H1 (cell line): ENCODE data around the gene SULT2B1. TPM values are rescaled to one million over a fixed set of nuclear protein-coding genes. Genes with fewer than 3 reads are reported as not detected.

ENCODE experiments used
- CTCF ChIA-PET: fragments of 300-600 bp; sonication (Branson Sonifier 250); formaldehyde crosslinking; loops from one replicate; lab custom pipeline; 2021; ENCODE audit not compliant: partially characterized antibody; lab: Charles Lee
- POLR2A ChIA-PET: fragments of 300-600 bp; sonication (Branson Sonifier 250); formaldehyde crosslinking; loops from one replicate; lab custom pipeline; 2021; ENCODE audit warnings: inconsistent platforms; ENCODE audit not compliant: partially characterized antibody; lab: Charles Lee
- DNase-seq, 2 experiments: peaks; one replicate each; pipeline versions ENCODE4 v3.0.0 to v3.0.0-alpha.2; 2010 to 2022; ENCODE audit warnings: low spot score in 2 of 2, low read depth in 1 of 2, mixed read lengths in 1 of 2
- FAIRE-seq: peaks from 2 replicates; lab custom pipeline; 2011; peaks lifted over from hg19 to GRCh38; lab: Jason Lieb, UNC
- H2AFZ ChIP-seq: 2 replicates; pipeline ENCODE4 v1.8.1; 2012; ENCODE audit warnings: low read length, inconsistent platforms
- H2AK5ac ChIP-seq: 2 replicates; pipeline ENCODE4 v1.6.1; 2013; ENCODE audit warnings: low read depth, low read length
- H2BK120ac ChIP-seq: replicated peaks from 2 replicates; pipeline ENCODE3; 2013; ENCODE audit warnings: low read depth, low read length, inconsistent platforms
- H2BK12ac ChIP-seq: 2 replicates; pipeline ENCODE4 v1.6.1; 2013; ENCODE audit warnings: low read depth, low read length
- H2BK15ac ChIP-seq: 2 replicates; pipeline ENCODE4 v1.6.1; 2013; ENCODE audit warnings: low read length
- H2BK20ac ChIP-seq: 2 replicates; pipeline ENCODE4 v1.6.1; 2013; ENCODE audit warnings: low read length
- H2BK5ac ChIP-seq: 2 replicates; pipeline ENCODE4 v1.6.1; 2013; ENCODE audit warnings: low read depth, low read length
- H3K14ac ChIP-seq: 2 replicates; pipeline ENCODE4 v1.6.1; 2013; ENCODE audit warnings: inconsistent platforms; ENCODE audit not compliant: insufficient read length
- H3K18ac ChIP-seq: 2 replicates; pipeline ENCODE4 v1.6.1; 2013; ENCODE audit warnings: low read length; ENCODE audit errors: extremely low read depth
- H3K23ac ChIP-seq: 2 replicates; pipeline ENCODE4 v1.6.1; 2013; ENCODE audit warnings: inconsistent platforms; ENCODE audit not compliant: insufficient read length
- H3K23me2 ChIP-seq: 2 replicates; pipeline ENCODE4 v1.6.1; 2013; ENCODE audit warnings: low read depth, low read length
- H3K27ac ChIP-seq: 2 replicates; pipeline ENCODE4 v1.6.1; 2011; ENCODE audit warnings: low read depth, low read length, inconsistent platforms
- H3K27me3 ChIP-seq, 4 experiments: replicated peaks in 1 of 4; 1 replicate in 1 of 4; 2 replicates in 3 of 4; pipeline versions ENCODE4 v1.6.1 to v1.8.1; 2011 to 2013; ENCODE audit warnings: low read length in 3 of 4, mild to moderate bottlenecking in 3 of 4, inconsistent platforms in 2 of 4, mixed read lengths in 2 of 4, moderate library complexity in 1 of 4; ENCODE audit not compliant: control insufficient read depth in 3 of 4, insufficient read depth in 3 of 4; ENCODE audit errors: extremely low read depth in 1 of 4
- H3K36me3 ChIP-seq, 4 experiments: 2 replicates each; pipeline versions ENCODE4 v1.6.1 to v1.8.1; 2011 to 2013; ENCODE audit warnings: mild to moderate bottlenecking in 4 of 4, low read length in 3 of 4, moderate library complexity in 2 of 4, control low read depth in 1 of 4, inconsistent platforms in 1 of 4; ENCODE audit not compliant: insufficient read depth in 4 of 4, control insufficient read depth in 2 of 4
- H3K4ac ChIP-seq: replicated peaks from 2 replicates; pipeline ENCODE3; 2013; ENCODE audit warnings: low read length, low read depth, mixed read lengths, inconsistent platforms; ENCODE audit not compliant: insufficient read length
- H3K4me1 ChIP-seq, 4 experiments: replicated peaks in 1 of 4; 1 replicate in 1 of 4; 2 replicates in 3 of 4; pipeline versions ENCODE4 v1.6.1 to v1.8.1; 2011 to 2013; ENCODE audit warnings: low read length in 3 of 4, inconsistent platforms in 2 of 4, mixed read lengths in 1 of 4; ENCODE audit not compliant: insufficient read depth in 4 of 4, control insufficient read depth in 3 of 4
- H3K4me2 ChIP-seq, 2 experiments: 2 replicates each; pipeline versions ENCODE4 v1.6.1 to v1.8.1; 2011 to 2013; ENCODE audit warnings: low read depth in 2 of 2, low read length in 2 of 2, control low read depth in 1 of 2, inconsistent platforms in 1 of 2, mild to moderate bottlenecking in 1 of 2; ENCODE audit not compliant: insufficient read depth in 1 of 2
- H3K4me3 ChIP-seq, 4 experiments: fragments of 200-600, 300-600 bp in 1 of 4; sonication (generic), shearing (Covaris generic), sonication (Bioruptor Twin) in 1 of 4; 2 replicates each; pipeline versions ENCODE4 v1.5.1 to v1.8.1; 2011 to 2016; ENCODE audit warnings: low read length in 4 of 4, low read depth in 3 of 4, control low read depth in 2 of 4, inconsistent platforms in 2 of 4, mild to moderate bottlenecking in 2 of 4, mixed read lengths in 1 of 4, moderate library complexity in 1 of 4; ENCODE audit not compliant: insufficient read depth in 2 of 4; ENCODE audit errors: extremely low read depth in 1 of 4
- H3K56ac ChIP-seq: replicated peaks from 2 replicates; pipeline ENCODE3; 2013; ENCODE audit warnings: low read depth, mild to moderate bottlenecking, mixed read lengths, low read length, inconsistent platforms; ENCODE audit not compliant: insufficient read length
- H3K79me1 ChIP-seq: 2 replicates; pipeline ENCODE4 v1.6.1; 2013; ENCODE audit warnings: low read depth, low read length, control low read depth
- H3K79me2 ChIP-seq, 2 experiments: 2 replicates each; pipeline versions ENCODE4 v1.6.1 to v1.8.1; 2012 to 2013; ENCODE audit warnings: low read length in 2 of 2, mild to moderate bottlenecking in 2 of 2, inconsistent platforms in 1 of 2; ENCODE audit not compliant: insufficient read depth in 2 of 2, control insufficient read depth in 1 of 2
- H3K9ac ChIP-seq, 4 experiments: replicated peaks in 1 of 4; 1 replicate in 1 of 4; 2 replicates in 3 of 4; pipeline versions ENCODE4 v1.6.1 to v1.8.1; 2011 to 2013; ENCODE audit warnings: low read depth in 3 of 4, low read length in 3 of 4, control low read depth in 2 of 4, mild to moderate bottlenecking in 2 of 4, moderate library complexity in 2 of 4, inconsistent platforms in 1 of 4; ENCODE audit errors: extremely low read depth in 1 of 4
- H3K9me3 ChIP-seq, 2 experiments: 2 replicates each; pipeline versions ENCODE4 v1.6.1 to v1.8.1; 2012 to 2013; ENCODE audit warnings: mild to moderate bottlenecking in 2 of 2, moderate library complexity in 2 of 2, control low read depth in 1 of 2, inconsistent platforms in 1 of 2, low read depth in 1 of 2, low read length in 1 of 2, mixed read lengths in 1 of 2; ENCODE audit not compliant: insufficient read depth in 2 of 2
- H4K20me1 ChIP-seq, 2 experiments: replicated peaks in 1 of 2; 2 replicates each; pipeline versions ENCODE3 to v1.8.1; 2011 to 2013; ENCODE audit warnings: inconsistent platforms in 2 of 2, low read length in 2 of 2, mild to moderate bottlenecking in 1 of 2; ENCODE audit not compliant: insufficient read depth in 2 of 2, control insufficient read depth in 1 of 2
- H4K5ac ChIP-seq: 2 replicates; pipeline ENCODE4 v1.6.1; 2013; ENCODE audit warnings: low read length, low read depth, mixed read lengths, inconsistent platforms; ENCODE audit not compliant: insufficient read length
- H4K8ac ChIP-seq: 2 replicates; pipeline ENCODE4 v1.8.0; 2013; ENCODE audit warnings: mild to moderate bottlenecking, moderate library complexity, low read length, inconsistent platforms; ENCODE audit not compliant: insufficient read depth; ENCODE audit errors: extremely low read depth
- H4K91ac ChIP-seq: replicated peaks from 2 replicates; pipeline ENCODE3; 2013; ENCODE audit warnings: low read length, mixed read lengths, inconsistent platforms; ENCODE audit not compliant: insufficient read length
- CHD1 ChIP-seq: IDR thresholded peaks from 2 replicates; pipeline ENCODE4 v1.6.1; 2012; ENCODE audit warnings: low read depth, low read length, improper control_type of control experiment
- CHD2 ChIP-seq: IDR thresholded peaks from 2 replicates; pipeline ENCODE4 v1.6.1; 2012; ENCODE audit warnings: low read length, improper control_type of control experiment
- CREB1 ChIP-seq: IDR thresholded peaks from 2 replicates; pipeline ENCODE4 v1.6.1; 2012; ENCODE audit warnings: inconsistent platforms
- EZH2 ChIP-seq: fragments of 200-600 bp; sonication (generic); IDR thresholded peaks from 2 replicates; pipeline ENCODE4 v1.7.1; 2012; ENCODE audit warnings: low read depth, mild to moderate bottlenecking, moderate library complexity, low read length, inconsistent platforms; ENCODE audit not compliant: severe bottlenecking
- JUN ChIP-seq: IDR thresholded peaks from 2 replicates; pipeline ENCODE4 v1.6.1; 2011; ENCODE audit warnings: low read depth, mild to moderate bottlenecking, improper control_type of control experiment, low read length
- RBBP5 ChIP-seq: IDR thresholded peaks from 2 replicates; pipeline ENCODE4 v1.7.1; 2012; ENCODE audit warnings: low read depth, mild to moderate bottlenecking, inconsistent platforms, low read length, moderate library complexity, borderline replicate concordance
- SIN3A ChIP-seq, 2 experiments: IDR thresholded peaks in 1 of 2; conservative IDR thresholded peaks in 1 of 2; 2 replicates each; pipeline ENCODE4 v1.6.1; 2011 to 2012; ENCODE audit warnings: low read length in 2 of 2, improper control_type of control experiment in 1 of 2, low read depth in 1 of 2, mild to moderate bottlenecking in 1 of 2
- TBP ChIP-seq: IDR thresholded peaks from 2 replicates; pipeline ENCODE4 v1.6.1; 2011; ENCODE audit warnings: low read depth, low read length, improper control_type of control experiment
- YY1 ChIP-seq: IDR thresholded peaks from 2 replicates; pipeline ENCODE4 v1.6.1; 2011; ENCODE audit warnings: low read depth, mild to moderate bottlenecking, low read length
- WGBS, 2 experiments: shearing (Covaris generic) in 1 of 2; methylation state at CpG; one replicate each; pipeline versions ENCODE4 v1.1.6 to v1.1.7; 2013 to 2015; ENCODE audit warnings: low lambda C conversion rate in 2 of 2, mixed read lengths in 2 of 2, inconsistent platforms in 1 of 2, low coverage in 1 of 2, missing lambda C conversion rate in 1 of 2; ENCODE audit not compliant: insufficient replicate concordance in 2 of 2, insufficient coverage in 1 of 2, insufficient read length in 1 of 2; ENCODE audit errors: extremely low coverage in 1 of 2, missing lambda C conversion rate in 1 of 2; 5-methylcytosine and 5-hydroxymethylcytosine counted together
- polyA plus RNA-seq, 7 experiments: library from polyadenylated mRNA; depleted of rRNA in 3 of 7; stranded (reverse) in 5 of 7; unstranded in 2 of 7; fragments of >200 nt in 5 of 7; fragments of 200-250 nt in 2 of 7; gene quantifications; 1 replicate in 5 of 7; 2 replicates in 1 of 7; 4 replicates in 1 of 7; pipeline versions ENCODE4 v1.2.1 to v1.2.3, GENCODE V29; 2011 to 2013; ENCODE audit warnings: missing spikeins in 2 of 7, mixed read lengths in 2 of 7
- total RNA-seq: library from RNA; stranded (reverse); fragmentation: NEBNext Ultra II Directional; extraction: Animal tissue kit (Norgen Biotek cat#: 25700); gene quantifications from 2 replicates; pipeline ENCODE4 v1.2.1, GENCODE V29; 2021
- TF ChIP-seq, protein P1 (sequence below), 3 experiments: IDR thresholded peaks; 1 replicate in 2 of 3; 2 replicates in 1 of 3; pipeline versions ENCODE4 v1.5.1 to v1.6.1; 2011; ENCODE audit warnings: low read length in 3 of 3, mild to moderate bottlenecking in 3 of 3, inconsistent platforms in 2 of 3, low read depth in 1 of 3, moderate library complexity in 1 of 3; ENCODE audit not compliant: insufficient read depth in 1 of 3; ENCODE audit errors: control extremely low read depth in 1 of 3
- TF ChIP-seq, protein P2 (sequence below): IDR thresholded peaks from 2 replicates; pipeline ENCODE4 v1.6.1; 2012; ENCODE audit warnings: inconsistent platforms

SULT2B1 gene
- total and polyA plus RNA-seq, 2 of the 8 experiments (the other 6 are each of a cell fraction or from before 2014, with no cell fraction given) = 1.5 to 2.6 TPM

DNA sequence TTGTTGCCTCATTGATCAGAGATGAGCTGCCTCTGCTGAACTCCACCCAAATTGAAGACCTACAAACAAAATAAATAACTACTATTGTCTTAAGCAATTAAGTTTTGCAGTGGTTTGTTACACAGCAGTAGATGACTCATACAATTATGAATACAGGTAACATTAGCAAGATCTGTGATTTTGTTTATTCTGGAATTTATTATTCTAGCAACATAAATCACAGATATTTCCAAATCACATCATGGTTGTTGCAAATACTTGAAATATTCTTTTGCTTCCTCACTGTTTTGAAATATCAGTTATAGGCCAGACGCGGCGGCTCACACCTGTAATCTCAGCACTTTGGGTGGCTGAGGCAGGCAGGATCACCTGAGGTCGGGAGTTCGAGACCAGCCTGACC, 27.2 kb upstream of the SULT2B1 start:
- ChIA-PET CTCF (interaction anchor here (0.8 to 1.5 kb wide), 5 partner anchors 8 to 133 kb away, joined by 3 to 5 read pairs (median 4); partner anchors contain the start of gene KDELR1), POLR2A (interaction anchor here (1.3 kb wide), 1 partner anchor 15 kb away, joined by 4 read pairs; no protein-coding TSS in a partner anchor)
- no peak overlapping the region for H3K14ac ChIP-seq
- no peaks in the 10 kb centered on the region for H3K27me3 ChIP-seq
- no peak overlapping the region for H2AK5ac ChIP-seq
- H4K8ac ChIP-seq = no peak overlapping the region
- no peaks in the 10 kb centered on the region for H3K79me2 ChIP-seq
- WGBS, 2 experiments = 90% methylated on average over 5 of the region's 5 CpGs; no CpG with 5 or more reads in 1 of the 2 experiments
- H2BK15ac ChIP-seq = no peak overlapping the region
- no peak overlapping the region for H3K4me2 ChIP-seq
- H3K9me3 ChIP-seq = peaks cover 7 to 10% of the 10 kb centered on the region in 2 experiments; a peak in 2 of 4 replicates
- H3K4me3 ChIP-seq = no peak overlapping the region
- no peak overlapping the region for H3K18ac ChIP-seq
- no peak for DNase-seq
- H2BK120ac ChIP-seq = no peak overlapping the region
- H2BK12ac ChIP-seq = no peak overlapping the region
- H3K9ac ChIP-seq = no peak overlapping the region
- no peaks in the 10 kb centered on the region for H3K79me1 ChIP-seq
- no peaks in the 10 kb centered on the region for H4K20me1 ChIP-seq
- H4K5ac ChIP-seq = no peak overlapping the region
- H4K91ac ChIP-seq = no peak overlapping the region
- H2BK20ac ChIP-seq = no peak overlapping the region
- no peaks in the 10 kb centered on the region; a peak in 2 of 7 replicates for H3K4me1 ChIP-seq
- no peak overlapping the region for H3K4ac ChIP-seq
- no peak overlapping the region for H3K56ac ChIP-seq
- H3K23me2 ChIP-seq = no peaks in the 10 kb centered on the region
- no peak overlapping the region for H3K27ac ChIP-seq
- H3K36me3 ChIP-seq = no peaks in the 10 kb centered on the region
- no peak overlapping the region for H2AFZ ChIP-seq
- FAIRE-seq = no peak
- no peak overlapping the region for H2BK5ac ChIP-seq
- H3K23ac ChIP-seq = no peak overlapping the region
- TF ChIP-seq CREB1 = no peak
- TF ChIP-seq, protein P1, sequence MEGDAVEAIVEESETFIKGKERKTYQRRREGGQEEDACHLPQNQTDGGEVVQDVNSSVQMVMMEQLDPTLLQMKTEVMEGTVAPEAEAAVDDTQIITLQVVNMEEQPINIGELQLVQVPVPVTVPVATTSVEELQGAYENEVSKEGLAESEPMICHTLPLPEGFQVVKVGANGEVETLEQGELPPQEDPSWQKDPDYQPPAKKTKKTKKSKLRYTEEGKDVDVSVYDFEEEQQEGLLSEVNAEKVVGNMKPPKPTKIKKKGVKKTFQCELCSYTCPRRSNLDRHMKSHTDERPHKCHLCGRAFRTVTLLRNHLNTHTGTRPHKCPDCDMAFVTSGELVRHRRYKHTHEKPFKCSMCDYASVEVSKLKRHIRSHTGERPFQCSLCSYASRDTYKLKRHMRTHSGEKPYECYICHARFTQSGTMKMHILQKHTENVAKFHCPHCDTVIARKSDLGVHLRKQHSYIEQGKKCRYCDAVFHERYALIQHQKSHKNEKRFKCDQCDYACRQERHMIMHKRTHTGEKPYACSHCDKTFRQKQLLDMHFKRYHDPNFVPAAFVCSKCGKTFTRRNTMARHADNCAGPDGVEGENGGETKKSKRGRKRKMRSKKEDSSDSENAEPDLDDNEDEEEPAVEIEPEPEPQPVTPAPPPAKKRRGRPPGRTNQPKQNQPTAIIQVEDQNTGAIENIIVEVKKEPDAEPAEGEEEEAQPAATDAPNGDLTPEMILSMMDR (IDR thresholded peaks at IDR 0.05; ENCODE audit: control extremely low read depth in 1 of 3, insufficient read depth in 1 of 3, low read depth in 1 of 3, low read length in 3 of 3) = no peak
- TF ChIP-seq, protein P2, sequence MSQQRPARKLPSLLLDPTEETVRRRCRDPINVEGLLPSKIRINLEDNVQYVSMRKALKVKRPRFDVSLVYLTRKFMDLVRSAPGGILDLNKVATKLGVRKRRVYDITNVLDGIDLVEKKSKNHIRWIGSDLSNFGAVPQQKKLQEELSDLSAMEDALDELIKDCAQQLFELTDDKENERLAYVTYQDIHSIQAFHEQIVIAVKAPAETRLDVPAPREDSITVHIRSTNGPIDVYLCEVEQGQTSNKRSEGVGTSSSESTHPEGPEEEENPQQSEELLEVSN = no peak
- TF ChIP-seq CHD1 = no peak
- no peak for TF ChIP-seq EZH2
- TF ChIP-seq SIN3A (conservative IDR thresholded peaks at IDR 0.05 in 1 of 2, IDR thresholded peaks at IDR 0.05 in 1 of 2; ENCODE audit: low read depth in 1 of 2, low read length in 2 of 2) = no peak
- TF ChIP-seq YY1 = no peak
- TF ChIP-seq JUN = no peak
- TF ChIP-seq CHD2 = no peak
- TF ChIP-seq RBBP5 = no peak
- no peak for TF ChIP-seq TBP
